Endothelial cell (in vitro differentiated cells): ENCODE measurements around the gene RALGPS1. TPM values are rescaled to one million over a fixed set of nuclear protein-coding genes. Genes with fewer than 3 reads are reported as not detected.

Source experiments
- DNase-seq: peaks from one replicate; pipeline ENCODE4 v3.0.0; 2021; ENCODE audit warnings: low spot score
- H3K27ac Mint-ChIP-seq: one replicate; pipeline ENCODE4 v1.8.0; 2021; ENCODE audit warnings: mixed read lengths, inconsistent platforms; ENCODE audit not compliant: unreplicated experiment
- H3K27me3 Mint-ChIP-seq: one replicate; pipeline ENCODE4 v1.8.0; 2021; ENCODE audit warnings: mild to moderate bottlenecking, moderate library complexity, mixed read lengths, inconsistent platforms; ENCODE audit not compliant: unreplicated experiment
- H3K36me3 Mint-ChIP-seq: one replicate; pipeline ENCODE4 v1.8.0; 2021; ENCODE audit warnings: mild to moderate bottlenecking, low read depth, mixed read lengths, inconsistent platforms; ENCODE audit not compliant: unreplicated experiment
- H3K4me1 Mint-ChIP-seq: one replicate; pipeline ENCODE4 v1.8.0; 2021; ENCODE audit warnings: mild to moderate bottlenecking, mixed read lengths, inconsistent platforms; ENCODE audit not compliant: unreplicated experiment
- H3K4me3 Mint-ChIP-seq: one replicate; pipeline ENCODE4 v1.8.0; 2021; ENCODE audit warnings: mild to moderate bottlenecking, mixed read lengths, inconsistent platforms; ENCODE audit not compliant: unreplicated experiment
- H3K9me3 Mint-ChIP-seq: one replicate; pipeline ENCODE4 v1.8.0; 2021; ENCODE audit warnings: mixed read lengths, inconsistent platforms; ENCODE audit not compliant: unreplicated experiment
- CTCF ChIP-seq: fragments of 200-600 bp; sonication (generic); IDR thresholded peaks from one replicate; pipeline ENCODE4 v1.5.0; 2021; ENCODE audit warnings: antibody characterized with exemption; ENCODE audit not compliant: unreplicated experiment
- total RNA-seq: library from RNA; stranded (reverse); fragmentation: NEBNext Ultra II Directional; extraction: Animal tissue kit (Norgen Biotek cat#: 25700); gene quantifications from one replicate; pipeline ENCODE4 v1.2.1, GENCODE V29; 2021; ENCODE audit not compliant: unreplicated experiment

The RALGPS1 gene
- total RNA-seq, 1 donor from 2014 or later, result 6.4 TPM

- Mint-ChIP-seq H3K4me1 (peaks cover 3% of the 10 kb centered on the region), H3K4me3 (no peak overlapping the region), H3K27ac (no peak overlapping the region), H3K36me3 (no peaks in the 10 kb centered on the region), H3K27me3 (no peaks in the 10 kb centered on the region), H3K9me3 (no peaks in the 10 kb centered on the region)
- no peak for DNase-seq
- TF ChIP-seq CTCF, result no peak
These were observed 104.4 kb downstream of the RALGPS1 start for GRCh38 chr9:127018935-127019334.

DNA sequence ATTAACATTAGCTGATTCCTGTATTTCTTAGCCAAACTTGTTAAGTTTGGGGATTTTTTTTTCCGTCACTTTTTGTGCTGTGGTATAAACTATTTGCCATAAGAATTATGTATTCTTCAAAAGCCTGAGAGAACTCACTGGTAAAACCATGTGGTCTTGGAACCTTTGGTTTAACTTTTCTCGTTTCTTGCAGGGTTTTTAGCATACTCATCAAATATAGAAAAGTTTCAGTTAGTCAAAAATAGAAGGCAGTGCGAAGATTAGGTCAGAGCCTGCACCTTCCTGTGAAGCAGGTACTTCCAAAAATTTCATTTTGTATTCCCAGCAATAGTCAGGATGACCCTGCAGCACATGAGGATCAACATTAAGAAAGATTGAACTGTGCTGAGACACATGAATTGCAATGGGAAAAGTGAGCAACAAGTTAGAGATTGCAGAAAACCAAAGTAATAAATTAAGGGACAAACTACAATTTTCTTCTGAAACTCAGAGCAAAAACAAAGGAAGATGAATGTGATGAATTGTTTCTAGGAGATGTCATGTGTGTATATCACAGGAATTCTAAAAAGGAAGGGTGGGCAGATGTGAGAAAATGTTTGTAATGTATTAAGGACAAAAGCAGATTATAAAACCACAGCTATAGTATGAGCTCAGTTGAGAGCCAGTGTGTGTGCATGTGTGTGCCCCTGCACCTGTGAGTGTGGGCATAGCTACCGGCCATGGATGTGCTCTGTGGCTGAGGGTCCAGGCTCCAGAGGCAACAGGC lies 105.6 kb downstream of the RALGPS1 start:
- Mint-ChIP-seq H3K36me3 (no peaks in the 10 kb centered on the region), H3K4me3 (no peak overlapping the region), H3K9me3 (no peaks in the 10 kb centered on the region), H3K27ac (no peak overlapping the region), H3K4me1 (peaks cover 3% of the 10 kb centered on the region), H3K27me3 (no peaks in the 10 kb centered on the region)
- DNase-seq, result no peak
- no peak for TF ChIP-seq CTCF

- DNase-seq, result no peak
- H3K27ac Mint-ChIP-seq, result no peak overlapping the region
- H3K27me3 Mint-ChIP-seq, result no peaks in the 10 kb centered on the region
- H3K36me3 Mint-ChIP-seq, result no peaks in the 10 kb centered on the region
- peaks cover 3% of the 10 kb centered on the region for H3K4me1 Mint-ChIP-seq
- no peak for TF ChIP-seq CTCF
- H3K9me3 Mint-ChIP-seq, result no peaks in the 10 kb centered on the region
- no peak overlapping the region for H3K4me3 Mint-ChIP-seq
These were observed 106.2 kb downstream of the RALGPS1 start for GRCh38 chr9:127020802-127021078.

GRCh38 chr9:127021664-127022363 lies 107.2 kb downstream of the RALGPS1 start:
- Mint-ChIP-seq H3K27me3 (no peaks in the 10 kb centered on the region), H3K9me3 (no peaks in the 10 kb centered on the region), H3K27ac (no peak overlapping the region), H3K36me3 (no peaks in the 10 kb centered on the region), H3K4me1 (peaks cover 3% of the 10 kb centered on the region), H3K4me3 (no peak overlapping the region)
- no peak for TF ChIP-seq CTCF
- DNase-seq, result no peak

GRCh38 chr9:127022913-127023660 lies 108.5 kb downstream of the RALGPS1 start:
- H3K9me3 Mint-ChIP-seq, result no peaks in the 10 kb centered on the region
- no peak for TF ChIP-seq CTCF
- no peaks in the 10 kb centered on the region for H3K36me3 Mint-ChIP-seq
- H3K4me3 Mint-ChIP-seq, result no peak overlapping the region
- no peak overlapping the region for H3K27ac Mint-ChIP-seq
- DNase-seq, result no peak
- peaks cover 3% of the 10 kb centered on the region for H3K4me1 Mint-ChIP-seq
- H3K27me3 Mint-ChIP-seq, result no peaks in the 10 kb centered on the region
